ENCODE results near the gene PSAT1. TPM values are rescaled to one million over a fixed set of nuclear protein-coding genes. Genes with fewer than 3 reads are reported as not detected.

The PSAT1 gene
- total RNA-seq (2022; extraction: Qiagen RNA extraction) = 145 to 184 TPM (median 160 TPM) in 5 replicates

DNA sequence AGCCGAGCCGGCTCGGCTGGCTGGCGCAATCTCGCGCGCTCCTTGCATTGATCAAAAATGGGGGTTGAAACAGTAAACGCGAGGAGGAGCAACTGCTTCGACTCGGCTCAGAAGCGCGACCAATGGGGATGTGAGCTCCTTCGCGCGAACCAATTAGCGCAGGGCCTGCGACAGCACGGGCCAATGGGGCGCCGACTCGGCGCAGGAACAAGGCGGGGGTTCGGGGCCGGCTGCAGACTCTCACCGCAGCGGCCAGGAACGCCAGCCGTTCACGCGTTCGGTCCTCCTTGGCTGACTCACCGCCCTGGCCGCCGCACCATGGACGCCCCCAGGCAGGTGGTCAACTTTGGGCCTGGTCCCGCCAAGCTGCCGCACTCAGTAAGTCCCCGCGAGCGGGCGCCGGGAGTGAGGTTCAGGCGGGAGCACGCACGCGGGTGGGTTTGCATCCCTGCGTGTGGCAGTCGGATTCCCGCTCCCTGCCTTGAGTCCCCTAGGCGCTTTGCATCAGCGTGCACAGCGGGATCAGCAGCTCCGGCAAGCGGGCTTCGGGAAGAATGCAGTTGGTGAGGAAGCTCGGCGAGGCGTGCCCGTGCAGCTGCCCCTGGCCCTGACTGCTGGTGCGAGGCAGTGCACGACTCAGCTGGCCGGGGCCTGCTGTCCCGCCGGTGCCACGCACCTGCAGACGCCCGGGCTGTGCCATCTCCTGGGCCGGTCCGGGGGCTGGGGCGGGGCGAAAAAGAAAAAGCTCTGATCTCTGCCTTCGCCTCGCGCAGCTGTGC, at the start of gene PSAT1:
TSS of gene PSAT1 (plus strand) at position 233 of the 779 bp plus-strand sequence. CDS start at position 319, 86 bp downstream.

Other genes starting within 250 kb of the PSAT1 start
- 15.6 to 20.2 TPM (median 18.4 TPM) in 5 replicates for gene CEP78, start 61.0 kb upstream of the PSAT1 start, total RNA-seq (2022; extraction: Qiagen RNA extraction)

Measured in A549 treated with dexamethasone at 1 μM for 4 hours (cell line).